Nephron (organoid): ENCODE data around the gene MAPKAP1.

Experiments used
- H3K27ac Mint-ChIP-seq, 3 experiments: 2 replicates each; pipeline ENCODE4 v1.8.0; 2020; ENCODE audit warnings: mixed read lengths in 3 of 3, mild to moderate bottlenecking in 2 of 3, moderate library complexity in 1 of 3
- H3K27me3 Mint-ChIP-seq: 2 replicates; pipeline ENCODE4 v1.8.0; 2021; ENCODE audit warnings: low read depth, mild to moderate bottlenecking, moderate library complexity, mixed read lengths
- H3K36me3 Mint-ChIP-seq: 2 replicates; pipeline ENCODE4 v1.8.0; 2020; ENCODE audit warnings: low read depth, mixed read lengths
- H3K4me1 Mint-ChIP-seq: 2 replicates; pipeline ENCODE4 v1.8.0; 2020; ENCODE audit warnings: mixed read lengths
- H3K4me3 Mint-ChIP-seq, 3 experiments: 2 replicates each; pipeline ENCODE4 v1.8.0; 2020; ENCODE audit warnings: mild to moderate bottlenecking in 3 of 3, mixed read lengths in 3 of 3, moderate library complexity in 2 of 3
- H3K9me3 Mint-ChIP-seq: 2 replicates; pipeline ENCODE4 v1.8.0; 2020; ENCODE audit warnings: mixed read lengths
- CTCF ChIP-seq, 3 experiments: fragments of 200-600 bp; sonication (generic); IDR thresholded peaks; one replicate each; pipeline ENCODE4 v1.5.0; 2021; ENCODE audit warnings: antibody characterized with exemption in 3 of 3; ENCODE audit not compliant: unreplicated experiment in 3 of 3

The MAPKAP1 gene

GRCh38 chr9:125428902-125429467 lies 278.0 kb downstream of the MAPKAP1 start:
- Mint-ChIP-seq H3K4me1 (peaks cover 41% of the 10 kb centered on the region), H3K4me3 (no peak overlapping the region), H3K36me3 (no peaks in the 10 kb centered on the region), H3K9me3 (no peaks in the 10 kb centered on the region), H3K27me3 (peaks cover 4% of the 10 kb centered on the region), H3K27ac (peak overlapping the region in 2 of 3 experiments; percentile 25 to 76)
- TF ChIP-seq CTCF (IDR thresholded peaks at IDR 0.05; ENCODE audit: unreplicated experiment in 3 of 3): no peak

DNA sequence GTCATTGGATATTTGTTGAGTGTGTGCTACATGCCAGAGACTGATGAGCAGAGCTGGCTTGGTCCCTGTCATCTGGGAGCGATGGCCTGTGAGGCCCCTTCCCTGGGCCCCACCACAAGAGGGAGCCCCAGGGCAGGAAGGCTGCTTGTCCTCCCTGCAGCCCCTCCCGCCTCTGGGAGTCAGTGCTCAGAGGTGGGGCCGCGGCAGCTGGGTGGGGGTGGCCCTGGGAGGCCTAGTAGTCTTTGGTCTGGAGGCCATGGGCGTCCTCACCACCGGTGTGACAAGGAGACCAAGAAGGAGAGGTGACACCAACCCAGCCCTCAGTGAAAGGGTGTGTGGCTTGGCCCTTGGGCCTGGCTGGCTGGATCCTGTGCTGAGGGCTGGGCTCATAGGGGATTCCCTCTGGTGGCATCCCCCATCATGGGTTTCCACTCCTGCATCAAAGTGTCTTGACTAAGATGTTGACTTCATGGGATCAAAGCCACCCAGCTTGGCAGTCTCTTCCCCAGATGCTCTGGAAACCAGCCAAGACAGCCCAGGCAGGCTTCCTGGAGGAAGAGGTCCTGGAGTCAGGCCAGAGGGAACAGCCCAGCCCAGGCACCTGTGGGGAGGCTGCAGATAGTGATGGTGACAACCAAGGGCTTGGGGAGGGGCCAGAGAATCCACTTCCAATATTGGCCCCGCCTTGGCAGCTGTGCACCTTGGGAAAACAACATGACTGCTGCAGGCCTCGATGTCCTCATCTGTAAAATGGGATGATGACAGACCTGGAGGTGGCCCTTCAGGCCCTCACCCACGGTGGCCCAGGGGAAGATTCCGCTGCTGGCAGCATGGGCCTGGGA lies 278.7 kb downstream of the MAPKAP1 start:
- H3K4me3 Mint-ChIP-seq: no peak overlapping the region
- no peaks in the 10 kb centered on the region for H3K36me3 Mint-ChIP-seq
- peaks cover 36% of the 10 kb centered on the region for H3K4me1 Mint-ChIP-seq
- H3K27ac Mint-ChIP-seq: peak overlapping the region in 1 of 3 experiments; percentile 76
- TF ChIP-seq CTCF (IDR thresholded peaks at IDR 0.05; ENCODE audit: unreplicated experiment in 3 of 3): peak; percentile 11 to 39 (median 17)
- H3K9me3 Mint-ChIP-seq: no peaks in the 10 kb centered on the region
- peaks cover 4% of the 10 kb centered on the region for H3K27me3 Mint-ChIP-seq

DNA sequence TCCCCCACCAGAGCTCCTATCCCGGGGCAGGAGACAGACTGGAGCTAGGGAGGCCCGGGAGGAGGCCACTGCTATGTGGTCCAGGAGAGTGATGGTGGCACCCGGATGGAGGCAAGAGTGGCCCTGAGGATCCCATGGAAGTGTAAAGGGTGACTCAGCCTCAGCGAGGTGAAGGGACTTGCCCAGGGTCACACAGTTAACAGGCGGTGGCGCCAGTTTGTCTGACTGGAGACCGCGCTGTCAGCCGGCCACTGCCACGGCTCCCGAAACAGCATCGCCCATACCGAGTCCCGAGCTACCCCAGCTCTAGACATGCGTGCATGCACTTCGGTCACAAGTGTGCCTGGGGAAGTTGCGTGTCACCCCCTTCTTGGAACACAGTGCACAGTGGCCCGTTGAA lies 279.5 kb downstream of the MAPKAP1 start:
- no peak for TF ChIP-seq CTCF (IDR thresholded peaks at IDR 0.05; ENCODE audit: unreplicated experiment in 3 of 3)
- peaks cover 4% of the 10 kb centered on the region for H3K27me3 Mint-ChIP-seq
- H3K4me3 Mint-ChIP-seq: no peak overlapping the region
- peak overlapping the region in 2 of 3 experiments; percentile 94 to 97 for H3K27ac Mint-ChIP-seq
- no peaks in the 10 kb centered on the region for H3K9me3 Mint-ChIP-seq
- no peaks in the 10 kb centered on the region for H3K36me3 Mint-ChIP-seq
- peaks cover 38% of the 10 kb centered on the region for H3K4me1 Mint-ChIP-seq

- no peak for TF ChIP-seq CTCF (IDR thresholded peaks at IDR 0.05; ENCODE audit: unreplicated experiment in 3 of 3)
- Mint-ChIP-seq H3K4me1 (peaks cover 35% of the 10 kb centered on the region), H3K27ac (peak overlapping the region; percentile 94 to 97 (median 94)), H3K36me3 (no peaks in the 10 kb centered on the region), H3K4me3 (no peak overlapping the region), H3K9me3 (no peaks in the 10 kb centered on the region), H3K27me3 (peaks cover 4% of the 10 kb centered on the region)
Measured at GRCh38 chr9:125426926-125427325, 280.1 kb downstream of the MAPKAP1 start.

- no peak for TF ChIP-seq CTCF (IDR thresholded peaks at IDR 0.05; ENCODE audit: unreplicated experiment in 3 of 3)
- peaks cover 35% of the 10 kb centered on the region for H3K4me1 Mint-ChIP-seq
- H3K27me3 Mint-ChIP-seq: peaks cover 4% of the 10 kb centered on the region
- H3K36me3 Mint-ChIP-seq: no peaks in the 10 kb centered on the region
- no peak overlapping the region for H3K4me3 Mint-ChIP-seq
- H3K27ac Mint-ChIP-seq: peak overlapping the region; percentile 94 to 97 (median 94)
- no peaks in the 10 kb centered on the region for H3K9me3 Mint-ChIP-seq
Measured at GRCh38 chr9:125425901-125426515, 281.0 kb downstream of the MAPKAP1 start.
